OCI-M2 (cell line): Measurements from ENCODE around the gene UPF1.
"Not testable (repeated sequence)": the region's sequence is repeated elsewhere in the genome, so short reads cannot be mapped to it uniquely, and the experiment has no call there.

ENCODE experiments used
- DNase-seq: peaks from one replicate; lab custom pipeline; 2025; ENCODE audit not compliant: unreplicated experiment; lab: John Stamatoyannopoulos, UW

The UPF1 gene

GRCh38 chr19:18897094-18898029 is 65.6 kb downstream of the UPF1 start:
- no peak for DNase-seq

GRCh38 chr19:18898081-18898606 is 66.4 kb downstream of the UPF1 start:
- DNase-seq, result no peak

- no peak for DNase-seq
Observed at GRCh38 chr19:18898607-18899408, 67.0 kb downstream of the UPF1 start.

GRCh38 chr19:18899624-18900560 is 68.1 kb downstream of the UPF1 start:
- DNase-seq, result no peak

- DNase-seq, result no peak
Observed at GRCh38 chr19:18900700-18901481, 69.1 kb downstream of the UPF1 start.

- no peak for DNase-seq
Observed at GRCh38 chr19:18901491-18901890, 69.7 kb downstream of the UPF1 start.

GRCh38 chr19:18902519-18902918 is 70.8 kb downstream of the UPF1 start:
- not testable (repeated sequence) for DNase-seq

GRCh38 chr19:18903156-18904037 is 71.6 kb downstream of the UPF1 start:
- DNase-seq, result no peak

- no peak for DNase-seq
Observed at GRCh38 chr19:18904334-18905057, 72.7 kb downstream of the UPF1 start.

GRCh38 chr19:18905058-18905456 is 73.3 kb downstream of the UPF1 start:
- no peak for DNase-seq

GRCh38 chr19:18905513-18906236 is 73.9 kb downstream of the UPF1 start:
- no peak for DNase-seq

GRCh38 chr19:18906605-18907519 is 75.1 kb downstream of the UPF1 start:
- DNase-seq, result no peak

GRCh38 chr19:18908917-18909619 is 77.3 kb downstream of the UPF1 start:
- DNase-seq, result no peak

- no peak for DNase-seq
Observed at GRCh38 chr19:18910010-18910409, 78.3 kb downstream of the UPF1 start.

- DNase-seq, result no peak
Observed at GRCh38 chr19:18910801-18911436, 79.2 kb downstream of the UPF1 start.
